Activated naive CD8-positive, alpha-beta T cell treated with anti-CD3 and anti-CD28 coated beads for 36 hours (primary cell): ENCODE data around the gene AGO3. TPM values are rescaled to one million over a fixed set of nuclear protein-coding genes. Genes with fewer than 3 reads are reported as not detected.
A peak's percentile ranks its signal among the peaks of the same experiment; 100 is the strongest.

Experiments used
- DNase-seq: peaks from one replicate; pipeline ENCODE4 v3.0.0; 2021
- H3K27ac Mint-ChIP-seq: one replicate; pipeline ENCODE4 v1.8.0; 2022; ENCODE audit warnings: mild to moderate bottlenecking, moderate library complexity, mixed read lengths
- H3K27me3 Mint-ChIP-seq: one replicate; pipeline ENCODE4 v1.8.0; 2022; ENCODE audit warnings: mild to moderate bottlenecking, mixed read lengths
- H3K36me3 Mint-ChIP-seq: one replicate; pipeline ENCODE4 v1.8.0; 2021; ENCODE audit warnings: mild to moderate bottlenecking, mixed read lengths
- H3K4me1 Mint-ChIP-seq: one replicate; pipeline ENCODE4 v1.8.0; 2021; ENCODE audit warnings: mixed read lengths
- H3K4me3 Mint-ChIP-seq: one replicate; pipeline ENCODE4 v1.8.0; 2022; ENCODE audit warnings: mild to moderate bottlenecking, moderate library complexity, mixed read lengths
- H3K9me3 Mint-ChIP-seq: one replicate; pipeline ENCODE4 v1.8.0; 2022; ENCODE audit warnings: mixed read lengths
- total RNA-seq, 2 experiments: library from RNA; stranded (reverse); gene quantifications; one replicate each; pipeline ENCODE4 v1.2.3, GENCODE V29; 2021

The AGO3 gene
- total RNA-seq, 2 experiments from 2014 or later: 24.5 to 26.0 TPM

DNA sequence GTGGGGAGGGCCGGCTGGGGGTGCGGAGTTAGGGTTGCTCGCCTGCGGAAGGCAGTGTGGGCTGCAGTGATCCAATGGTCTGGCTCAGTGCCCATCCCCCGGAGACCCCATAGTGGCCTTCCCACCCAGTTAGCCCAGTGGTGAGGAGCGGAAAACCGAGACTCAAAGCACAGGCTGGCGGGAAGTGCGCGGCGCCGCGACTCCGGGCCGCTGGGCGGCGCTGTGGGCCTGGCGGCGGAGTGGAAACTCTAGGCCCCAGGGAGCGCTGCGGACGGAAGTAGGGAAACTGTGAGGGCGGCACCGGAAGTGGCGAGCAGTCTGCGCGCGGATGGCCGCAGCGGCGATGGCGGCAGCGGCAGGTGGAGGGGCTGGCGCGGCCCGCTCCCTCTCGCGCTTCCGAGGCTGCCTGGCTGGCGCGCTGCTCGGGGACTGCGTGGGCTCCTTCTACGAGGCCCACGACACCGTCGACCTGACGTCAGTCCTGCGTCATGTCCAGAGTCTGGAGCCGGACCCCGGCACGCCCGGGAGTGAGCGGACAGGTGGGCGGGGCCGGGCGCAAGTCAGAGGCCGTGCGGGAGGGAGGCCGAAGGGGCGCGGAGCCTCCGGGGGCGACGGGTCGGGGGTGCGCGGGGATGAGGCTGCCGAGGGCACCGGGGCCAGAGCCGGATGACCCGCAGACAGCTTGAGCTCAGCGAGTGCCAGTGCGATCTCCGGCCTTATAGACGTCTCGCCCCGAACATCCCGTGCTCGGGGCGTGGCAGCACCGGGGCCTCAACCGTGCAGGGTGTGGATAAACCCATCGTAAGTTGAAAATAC is 157.9 kb downstream of the AGO3 start, which contains the start of gene ADPRS:
Gene ADPRS (plus strand): TSS at position 316 of the 816 bp plus-strand sequence. CDS start 13 bp downstream, at position 329.
- no peaks in the 10 kb centered on the region for H3K9me3 Mint-ChIP-seq
- peak within 1 kb of the TSS; percentile 88 for H3K27ac Mint-ChIP-seq
- peak; percentile 93 for DNase-seq
- peaks cover 18% of the 10 kb centered on the region for H3K36me3 Mint-ChIP-seq
- peak within 1 kb of the TSS; percentile 99 for H3K4me3 Mint-ChIP-seq
- H3K4me1 Mint-ChIP-seq: peaks cover 16% of the 10 kb centered on the region
- H3K27me3 Mint-ChIP-seq: peaks cover 25% of the 10 kb centered on the region

GRCh38 chr1:36089393-36090121 is 158.7 kb downstream of the AGO3 start:
- Mint-ChIP-seq H3K4me1 (peaks cover 16% of the 10 kb centered on the region), H3K9me3 (no peaks in the 10 kb centered on the region), H3K36me3 (peaks cover 18% of the 10 kb centered on the region), H3K27me3 (peaks cover 18% of the 10 kb centered on the region), H3K4me3 (peak overlapping the region; percentile 99), H3K27ac (peak overlapping the region; percentile 88)
- DNase-seq: no peak

DNA sequence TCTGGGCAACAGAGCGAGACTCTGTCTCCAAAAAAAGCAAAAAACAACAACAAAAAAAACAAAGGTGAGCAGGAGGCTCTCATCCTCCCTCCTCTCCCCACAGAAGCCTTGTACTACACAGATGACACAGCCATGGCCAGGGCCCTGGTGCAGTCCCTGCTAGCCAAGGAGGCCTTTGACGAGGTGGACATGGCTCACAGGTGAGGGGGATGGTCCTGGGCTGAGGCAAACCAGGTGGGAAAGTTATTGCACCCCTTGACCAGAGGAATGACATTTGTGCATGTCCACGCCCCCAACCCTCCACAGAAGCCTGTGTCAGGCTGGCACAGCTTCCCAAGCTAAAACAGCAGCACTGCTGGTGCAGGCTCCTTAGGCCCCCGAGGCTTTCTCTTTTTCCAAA is 160.2 kb downstream of the AGO3 start:
- Mint-ChIP-seq H3K4me3 (no peak overlapping the region), H3K9me3 (no peaks in the 10 kb centered on the region), H3K4me1 (peaks cover 16% of the 10 kb centered on the region), H3K27me3 (peaks cover 3% of the 10 kb centered on the region), H3K27ac (no peak overlapping the region), H3K36me3 (peaks cover 22% of the 10 kb centered on the region)
- no peak for DNase-seq

GRCh38 chr1:36091698-36092097 is 160.8 kb downstream of the AGO3 start:
- no peak overlapping the region for H3K4me3 Mint-ChIP-seq
- no peaks in the 10 kb centered on the region for H3K27me3 Mint-ChIP-seq
- no peaks in the 10 kb centered on the region for H3K9me3 Mint-ChIP-seq
- peaks cover 16% of the 10 kb centered on the region for H3K4me1 Mint-ChIP-seq
- DNase-seq: no peak
- peak overlapping the region; percentile 56 for H3K27ac Mint-ChIP-seq
- H3K36me3 Mint-ChIP-seq: peaks cover 22% of the 10 kb centered on the region

- no peak overlapping the region for H3K4me3 Mint-ChIP-seq
- H3K27me3 Mint-ChIP-seq: no peaks in the 10 kb centered on the region
- H3K36me3 Mint-ChIP-seq: peaks cover 22% of the 10 kb centered on the region
- no peak for DNase-seq
- no peak overlapping the region for H3K27ac Mint-ChIP-seq
- no peaks in the 10 kb centered on the region for H3K9me3 Mint-ChIP-seq
- H3K4me1 Mint-ChIP-seq: peaks cover 16% of the 10 kb centered on the region
Measured at GRCh38 chr1:36092166-36092797, 161.4 kb downstream of the AGO3 start.

GRCh38 chr1:36092798-36093185 is 161.9 kb downstream of the AGO3 start:
- H3K36me3 Mint-ChIP-seq: peaks cover 22% of the 10 kb centered on the region
- H3K27me3 Mint-ChIP-seq: no peaks in the 10 kb centered on the region
- no peak overlapping the region for H3K27ac Mint-ChIP-seq

GRCh38 chr1:36093226-36093625 is 162.3 kb downstream of the AGO3 start:
- H3K36me3 Mint-ChIP-seq: peaks cover 22% of the 10 kb centered on the region
- no peaks in the 10 kb centered on the region for H3K9me3 Mint-ChIP-seq
- H3K27me3 Mint-ChIP-seq: no peaks in the 10 kb centered on the region

More at GRCh38 chr1:36092798-36093185, 161.9 kb downstream of the AGO3 start:
- Mint-ChIP-seq H3K9me3 (no peaks in the 10 kb centered on the region), H3K4me1 (peaks cover 16% of the 10 kb centered on the region), H3K4me3 (no peak overlapping the region)
- no peak for DNase-seq

DNA sequence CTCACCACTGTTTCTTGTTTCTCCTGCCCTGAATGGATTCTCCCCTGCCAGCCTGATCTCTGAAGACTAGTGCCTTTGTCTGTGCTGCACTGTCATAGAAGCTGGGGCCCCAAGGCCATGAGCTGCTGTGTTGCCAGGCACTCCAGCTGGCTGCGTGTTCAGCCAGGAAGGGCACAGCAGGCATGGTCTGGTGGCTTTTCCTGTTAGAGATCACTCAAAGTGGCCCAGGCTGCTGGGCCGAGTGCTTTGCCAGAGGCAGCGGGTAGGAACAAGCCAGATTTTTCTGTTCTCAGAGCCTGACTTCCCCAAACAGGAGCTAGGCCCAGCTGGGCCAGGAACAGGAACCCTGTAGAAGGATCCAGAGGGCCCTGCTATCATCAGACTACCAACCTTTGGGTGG is 163.0 kb downstream of the AGO3 start:
- H3K36me3 Mint-ChIP-seq: peaks cover 22% of the 10 kb centered on the region
- peak overlapping the region; percentile 63 for H3K27ac Mint-ChIP-seq
- no peaks in the 10 kb centered on the region for H3K9me3 Mint-ChIP-seq
- H3K27me3 Mint-ChIP-seq: no peaks in the 10 kb centered on the region
- H3K4me1 Mint-ChIP-seq: peaks cover 16% of the 10 kb centered on the region
- no peak overlapping the region for H3K4me3 Mint-ChIP-seq
- DNase-seq: no peak

More at GRCh38 chr1:36093226-36093625, 162.3 kb downstream of the AGO3 start:
- Mint-ChIP-seq H3K4me1 (peaks cover 16% of the 10 kb centered on the region), H3K4me3 (no peak overlapping the region), H3K27ac (no peak overlapping the region)
- no peak for DNase-seq

GRCh38 chr1:36094621-36095061 is 163.7 kb downstream of the AGO3 start:
- DNase-seq: no peak
- Mint-ChIP-seq H3K9me3 (no peaks in the 10 kb centered on the region), H3K27ac (no peak overlapping the region), H3K4me3 (no peak overlapping the region), H3K36me3 (peaks cover 18% of the 10 kb centered on the region), H3K4me1 (peaks cover 12% of the 10 kb centered on the region), H3K27me3 (no peaks in the 10 kb centered on the region)

GRCh38 chr1:36095760-36096405 is 165.0 kb downstream of the AGO3 start:
- peaks cover 9% of the 10 kb centered on the region for H3K4me1 Mint-ChIP-seq
- no peaks in the 10 kb centered on the region for H3K27me3 Mint-ChIP-seq
- no peak for DNase-seq
- H3K27ac Mint-ChIP-seq: no peak overlapping the region
- H3K36me3 Mint-ChIP-seq: peaks cover 13% of the 10 kb centered on the region
- no peaks in the 10 kb centered on the region for H3K9me3 Mint-ChIP-seq
- H3K4me3 Mint-ChIP-seq: no peak overlapping the region

DNA sequence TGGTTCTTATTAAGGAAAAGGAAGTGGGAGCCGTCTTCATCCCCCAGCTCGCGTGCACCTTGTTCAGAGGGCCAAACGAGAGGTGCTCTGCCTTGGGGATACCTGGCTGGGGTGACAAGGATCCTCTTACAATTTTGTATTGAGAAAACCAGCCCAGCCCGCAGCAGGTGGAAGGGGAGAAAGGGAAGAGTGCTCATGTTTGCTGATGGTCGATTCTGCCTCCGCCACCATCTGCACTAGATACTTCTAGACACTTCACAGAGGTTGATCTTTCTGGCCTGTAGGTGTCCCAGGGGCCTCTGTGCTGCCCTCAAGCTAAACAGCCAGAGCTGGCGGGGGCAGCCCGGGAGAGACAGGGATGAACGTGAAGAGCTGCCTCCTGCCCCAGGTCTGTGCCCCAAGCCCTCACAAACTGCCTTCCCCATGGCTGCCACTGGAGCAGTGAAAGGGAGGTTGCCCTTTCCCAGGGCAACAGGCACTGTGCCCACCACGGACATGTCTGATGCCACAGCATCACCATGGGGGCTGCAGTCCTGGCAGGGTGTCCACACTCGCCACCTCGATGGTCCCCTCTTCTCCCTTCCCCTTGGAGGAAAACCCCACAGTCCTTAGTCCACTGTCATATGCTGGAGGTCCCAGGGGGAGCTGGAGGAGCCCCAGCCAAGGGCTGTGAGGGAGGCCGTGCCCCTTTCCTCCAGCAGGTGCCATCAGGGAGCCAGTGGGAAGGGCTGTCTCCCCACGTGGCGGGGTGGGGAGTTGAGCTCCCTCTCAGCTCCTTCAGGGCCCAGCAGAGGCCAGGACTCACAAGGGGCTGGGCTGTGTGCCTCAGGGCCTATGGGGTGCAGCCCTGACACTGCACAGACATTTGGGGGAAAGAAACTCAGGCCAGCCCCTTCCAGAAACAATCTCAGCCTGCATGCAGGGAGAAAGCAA is 165.9 kb downstream of the AGO3 start:
- Mint-ChIP-seq H3K36me3 (peaks cover 12% of the 10 kb centered on the region), H3K4me1 (peaks cover 5% of the 10 kb centered on the region), H3K27me3 (no peaks in the 10 kb centered on the region), H3K4me3 (no peak overlapping the region), H3K9me3 (no peaks in the 10 kb centered on the region), H3K27ac (no peak overlapping the region)
- DNase-seq: no peak

GRCh38 chr1:36097693-36098585 is 167.0 kb downstream of the AGO3 start:
- no peaks in the 10 kb centered on the region for H3K27me3 Mint-ChIP-seq
- H3K4me3 Mint-ChIP-seq: no peak overlapping the region
- no peak overlapping the region for H3K27ac Mint-ChIP-seq

More at GRCh38 chr1:36097693-36098585, 167.0 kb downstream of the AGO3 start:
- DNase-seq: no peak
- Mint-ChIP-seq H3K9me3 (no peaks in the 10 kb centered on the region), H3K4me1 (peaks cover 3% of the 10 kb centered on the region), H3K36me3 (peaks cover 4% of the 10 kb centered on the region)
